Hematopoietic multipotent progenitor cell treated with erythropoietin and hydrocortisone succinate and interleukin-3 and kit ligand, for 6 days (in vitro differentiated cells): ENCODE data around the gene C19orf53.

Experiments
- DNase-seq: peaks from one replicate; pipeline ENCODE4 v3.0.0-alpha.2; 2015

The C19orf53 gene

DNA sequence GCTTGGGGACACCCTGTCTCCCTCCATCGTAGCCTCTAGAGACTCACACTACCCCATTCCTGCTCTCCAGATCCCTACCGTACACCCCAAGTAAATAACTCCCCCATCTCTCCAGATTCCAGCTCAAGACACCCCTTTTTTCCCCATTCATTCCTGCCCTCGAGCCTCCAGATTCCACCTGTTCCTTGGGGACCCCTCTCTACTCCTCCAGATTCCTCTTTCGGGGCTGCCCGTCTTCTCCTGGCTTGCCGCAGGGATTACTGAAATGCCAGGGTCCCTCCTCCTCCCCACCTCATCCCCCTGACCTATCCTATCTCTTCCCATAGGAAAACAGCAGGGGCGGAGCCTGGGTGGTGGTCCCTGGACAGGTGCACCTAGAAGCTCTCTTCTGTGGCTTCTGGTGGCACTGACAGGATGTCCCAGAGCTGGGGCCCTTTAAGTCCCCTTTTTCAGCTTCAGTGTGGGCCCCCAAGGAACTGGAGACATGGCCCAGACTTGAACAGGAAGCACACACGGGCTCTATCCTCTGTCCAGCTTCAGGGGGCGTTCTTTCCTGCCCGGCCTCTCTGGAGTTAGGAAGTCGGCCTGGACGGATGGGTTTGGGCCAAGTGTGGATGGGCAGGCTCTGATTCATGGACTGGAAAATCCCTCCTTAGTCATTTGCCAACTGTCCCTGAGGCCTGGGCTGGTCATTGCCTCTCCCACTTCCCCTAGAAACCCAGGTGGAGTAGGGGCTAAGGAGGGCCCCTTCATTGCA is 22.2 kb downstream of the C19orf53 start:
- no peak for DNase-seq

GRCh38 chr19:13797058-13797440 is 22.8 kb downstream of the C19orf53 start:
- DNase-seq = no peak

GRCh38 chr19:13797870-13798269 is 23.6 kb downstream of the C19orf53 start:
- no peak for DNase-seq

- DNase-seq = no peak
Measured at GRCh38 chr19:13799669-13800068, 25.4 kb downstream of the C19orf53 start.

- DNase-seq = no peak
Measured at GRCh38 chr19:13803038-13803437, 28.8 kb downstream of the C19orf53 start.

DNA sequence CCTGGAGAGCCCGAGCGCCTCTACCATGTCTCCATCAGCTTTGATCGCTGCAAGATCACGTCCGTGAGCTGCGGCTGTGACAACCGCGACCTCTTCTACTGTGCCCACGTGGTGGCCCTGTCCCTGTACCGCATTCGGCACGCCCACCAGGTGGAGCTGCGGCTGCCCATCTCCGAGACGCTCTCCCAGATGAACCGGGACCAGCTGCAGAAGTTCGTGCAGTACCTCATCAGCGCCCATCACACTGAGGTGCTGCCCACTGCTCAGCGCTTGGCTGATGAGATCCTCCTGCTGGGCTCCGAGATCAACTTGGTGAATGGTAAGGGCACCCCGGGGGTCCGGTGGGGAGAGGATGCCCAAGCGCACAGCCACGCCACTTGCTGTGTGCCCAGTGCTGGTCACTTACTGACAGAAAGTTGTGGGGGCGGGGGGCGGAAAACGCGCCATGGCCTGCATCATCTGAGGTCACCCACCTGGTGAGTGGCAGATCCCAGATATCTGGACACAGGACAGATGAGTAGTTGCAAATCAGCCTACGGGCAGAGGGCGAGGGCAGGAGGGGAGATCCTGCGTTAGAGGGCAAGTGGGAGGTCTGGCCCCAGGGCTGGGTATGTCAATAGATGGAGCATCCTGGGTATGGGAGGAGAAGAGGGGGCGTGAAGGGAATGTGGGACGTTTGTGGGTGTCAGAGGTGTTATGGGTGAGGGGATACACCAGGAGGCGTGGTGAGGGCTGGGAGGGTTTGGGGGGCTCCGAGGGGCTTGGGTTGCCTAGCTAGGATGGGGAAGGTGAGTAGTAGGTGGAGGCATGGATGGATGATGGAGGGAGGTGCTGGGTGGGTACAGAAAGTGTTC is 30.8 kb downstream of the C19orf53 start:
- peak; percentile 45 for DNase-seq

GRCh38 chr19:13806728-13807127 is 32.5 kb downstream of the C19orf53 start:
- DNase-seq = no peak

- no peak for DNase-seq
Measured at GRCh38 chr19:13807421-13808021, 33.3 kb downstream of the C19orf53 start.

DNA sequence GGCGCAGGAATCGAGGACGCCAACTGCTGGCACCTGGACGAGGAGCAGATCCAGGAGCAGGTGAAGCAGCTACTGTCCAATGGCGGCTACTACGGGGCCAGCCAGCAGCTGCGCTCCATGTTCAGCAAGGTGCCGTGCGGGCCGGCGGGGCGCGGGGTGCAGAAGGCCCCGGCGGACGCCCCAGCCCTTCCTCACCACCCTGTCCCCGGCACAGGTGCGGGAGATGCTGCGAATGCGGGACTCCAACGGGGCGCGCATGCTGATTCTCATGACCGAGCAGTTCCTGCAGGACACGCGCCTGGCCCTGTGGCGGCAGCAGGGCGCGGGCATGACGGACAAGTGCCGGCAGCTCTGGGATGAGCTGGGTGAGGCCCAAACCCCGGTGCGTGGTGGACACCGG is 34.6 kb downstream of the C19orf53 start:
- DNase-seq = no peak

GRCh38 chr19:13812544-13812943 is 38.3 kb downstream of the C19orf53 start:
- no peak for DNase-seq

DNA sequence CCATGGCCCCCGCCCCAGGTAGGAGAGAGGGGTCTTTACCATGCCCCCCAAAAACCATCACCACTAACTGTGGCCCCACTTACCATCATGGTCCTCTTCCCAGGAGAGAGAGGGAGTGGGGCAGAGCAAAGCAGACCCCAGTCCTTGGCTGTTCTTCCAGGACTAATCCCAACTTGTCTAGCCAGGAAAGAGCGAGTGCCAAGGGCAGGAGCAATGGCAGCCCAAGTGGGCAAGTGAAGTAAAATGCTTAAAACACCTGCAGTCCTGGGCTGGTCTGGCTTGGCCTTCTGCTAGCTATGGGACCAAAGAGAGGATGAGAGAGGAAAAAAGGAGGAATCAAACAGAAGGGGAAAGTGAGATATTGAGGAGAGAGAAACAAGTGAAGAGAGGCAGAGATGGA is 38.9 kb downstream of the C19orf53 start:
- DNase-seq = no peak

- no peak for DNase-seq
Measured at GRCh38 chr19:13814550-13814949, 40.3 kb downstream of the C19orf53 start.

DNA sequence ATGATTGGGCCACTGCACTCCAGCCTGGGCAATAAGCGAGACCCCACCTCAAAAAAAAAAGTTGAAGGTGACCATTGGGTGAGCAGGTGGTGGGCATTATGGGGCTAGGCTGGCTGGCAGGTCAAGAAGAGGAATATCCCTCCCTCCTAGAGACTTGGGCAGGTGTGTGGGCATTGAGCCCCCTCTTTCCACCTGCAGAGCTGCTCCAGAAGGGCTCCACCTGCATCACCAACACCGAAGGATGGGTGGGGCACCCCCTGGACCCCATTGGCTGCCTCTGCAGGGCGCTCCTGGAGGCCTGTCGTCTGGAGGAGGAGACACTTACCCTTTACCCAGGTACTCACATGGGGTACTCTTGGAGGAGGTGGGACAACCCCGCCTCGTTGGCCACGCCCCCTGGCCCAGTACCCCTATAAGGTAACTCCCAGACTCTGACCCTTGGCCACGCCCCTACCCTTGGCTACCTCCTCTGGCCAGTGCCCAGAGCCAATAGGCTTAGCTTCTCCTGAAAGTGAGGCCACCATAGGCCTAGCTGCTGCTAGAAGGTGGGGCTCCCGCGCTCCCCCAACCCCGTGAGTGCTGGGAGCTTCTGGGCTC is 42.9 kb downstream of the C19orf53 start:
- DNase-seq = peak; percentile 66

- DNase-seq = peak; percentile 66
Measured at GRCh38 chr19:13817615-13818371, 43.5 kb downstream of the C19orf53 start.

- DNase-seq = no peak
Measured at GRCh38 chr19:13819238-13819637, 45.0 kb downstream of the C19orf53 start.

GRCh38 chr19:13821292-13821691 is 47.0 kb downstream of the C19orf53 start:
- no peak for DNase-seq

DNA sequence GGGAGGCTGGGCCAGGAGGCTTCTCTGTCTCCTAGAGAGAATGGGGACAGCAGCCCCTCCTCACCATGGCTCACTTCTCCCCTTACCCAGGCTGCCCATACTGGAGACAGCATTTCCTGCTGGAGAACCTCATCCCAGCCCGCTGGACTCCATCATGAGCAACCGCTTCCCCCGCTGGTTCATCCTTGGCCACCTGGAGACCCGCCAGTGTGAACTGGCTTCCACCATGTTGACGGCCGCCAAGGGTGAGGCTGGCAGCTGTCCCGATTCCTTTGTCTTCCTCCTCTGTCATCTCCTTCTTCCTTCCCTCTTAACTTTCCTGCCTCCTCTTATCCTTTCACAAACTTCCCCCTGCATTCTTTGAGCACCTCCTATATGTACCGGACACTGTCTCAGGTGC is 49.0 kb downstream of the C19orf53 start:
- no peak for DNase-seq

- DNase-seq = no peak
Measured at GRCh38 chr19:13823901-13824300, 49.6 kb downstream of the C19orf53 start.

GRCh38 chr19:13824703-13825102 is 50.4 kb downstream of the C19orf53 start:
- DNase-seq = no peak

DNA sequence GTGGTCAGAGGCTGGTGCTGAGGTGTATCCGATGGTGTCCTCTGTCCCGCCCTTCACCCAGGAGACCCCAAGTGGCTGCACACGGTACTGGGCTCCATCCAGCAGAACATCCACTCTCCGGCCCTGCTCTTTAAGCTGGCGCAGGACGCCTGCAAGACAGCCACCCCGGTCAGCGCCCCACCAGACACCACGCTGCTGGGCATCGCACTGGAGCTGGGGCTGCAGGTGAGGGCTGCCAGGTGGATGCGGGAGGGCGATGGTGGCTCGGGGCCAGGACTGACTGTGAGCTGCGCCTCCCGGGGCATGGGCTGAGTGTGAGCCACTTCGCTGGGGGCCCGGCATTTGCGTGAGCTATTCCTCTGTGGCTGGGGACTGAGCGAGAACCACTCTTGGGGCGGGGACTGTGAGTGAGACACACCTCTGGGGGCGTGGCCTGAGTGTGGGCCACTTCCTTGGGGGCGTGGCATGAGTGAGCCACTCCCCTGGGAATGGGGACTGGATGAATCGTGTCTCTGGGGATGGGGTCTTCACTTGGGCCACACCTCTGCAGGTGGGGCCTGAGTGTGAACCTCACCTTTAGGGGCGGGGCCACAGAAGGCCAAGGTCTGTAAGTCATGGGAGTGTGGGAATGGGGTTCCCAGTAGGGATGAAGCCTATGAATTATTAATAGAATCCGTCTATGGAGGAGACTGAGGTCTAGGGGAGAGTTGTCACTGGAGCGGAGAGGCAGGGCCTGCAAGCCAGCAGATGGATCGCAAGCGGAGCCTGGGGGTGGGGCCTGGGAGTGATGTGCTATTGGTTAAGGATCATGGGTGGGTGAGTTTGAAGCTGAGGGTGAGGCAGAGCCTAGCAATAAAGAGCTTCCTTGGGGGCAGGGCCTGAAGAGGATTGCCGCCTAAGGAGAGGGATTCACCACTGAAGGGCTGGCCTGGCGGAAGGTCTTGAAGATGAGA is 51.5 kb downstream of the C19orf53 start:
- DNase-seq = peak; percentile 74

GRCh38 chr19:13826652-13827235 is 52.5 kb downstream of the C19orf53 start:
- no peak for DNase-seq
